Suprapubic skin (tissue), 3 donors: ENCODE measurements around the gene HEMGN.
A peak's percentile ranks its signal among the peaks of the same experiment; 100 is the strongest.

Experiments
- EP300 ChIP-seq: sonication (generic); formaldehyde crosslinking; IDR thresholded peaks from one replicate; pipeline ENCODE4 v1.6.1; 2017; ENCODE audit warnings: antibody characterized with exemption
- TF ChIP-seq, protein P1 (sequence below), 2 donors: fragments of 200-600 bp in 1 of 2; fragments of 450-650 bp in 1 of 2; sonication (generic) in 1 of 2; IDR thresholded peaks; one replicate each; pipeline ENCODE4 v1.5.1; 2016 to 2019; ENCODE audit warnings: antibody characterized with exemption in 2 of 2, mild to moderate bottlenecking in 1 of 2, moderate library complexity in 1 of 2

DNA sequence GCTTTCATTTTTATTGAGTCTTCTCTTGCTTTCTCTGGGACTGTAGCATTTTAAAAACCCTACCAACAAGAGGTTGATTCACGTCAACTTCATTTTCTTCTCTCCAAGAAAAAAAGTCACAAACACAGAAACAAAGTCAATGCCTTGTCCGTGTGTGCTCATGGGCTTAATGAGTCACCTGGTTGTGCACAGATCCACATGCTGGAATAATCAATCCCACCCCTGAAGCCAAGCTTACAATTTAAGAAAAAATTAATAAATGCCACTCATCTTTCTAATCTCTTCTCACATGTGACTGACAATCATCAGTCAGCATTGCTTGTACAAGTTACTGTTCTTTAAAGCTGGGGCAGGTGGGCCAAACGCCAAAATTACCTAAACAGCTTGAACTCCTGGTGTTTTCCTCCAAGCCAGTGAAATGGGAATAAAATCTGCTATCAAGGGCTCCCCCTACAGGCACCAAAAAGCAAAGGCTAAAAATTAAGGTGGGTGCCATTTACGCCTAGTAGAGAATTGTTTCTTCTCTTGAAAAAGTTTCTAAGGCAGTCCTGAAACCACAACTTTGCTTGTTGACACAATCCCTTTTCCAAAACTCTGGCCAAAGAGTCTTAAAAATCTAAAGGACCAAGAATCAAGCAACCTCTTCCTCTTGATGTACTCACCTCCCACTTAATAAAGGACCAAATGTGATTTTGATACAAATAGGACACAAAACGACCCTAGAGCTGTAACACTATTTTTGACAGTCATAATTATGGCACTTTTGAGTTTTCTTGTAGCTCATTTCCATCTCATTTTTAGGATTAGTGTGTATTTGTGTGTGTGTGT, 37.0 kb downstream of the HEMGN start:
- TF ChIP-seq, protein P1, sequence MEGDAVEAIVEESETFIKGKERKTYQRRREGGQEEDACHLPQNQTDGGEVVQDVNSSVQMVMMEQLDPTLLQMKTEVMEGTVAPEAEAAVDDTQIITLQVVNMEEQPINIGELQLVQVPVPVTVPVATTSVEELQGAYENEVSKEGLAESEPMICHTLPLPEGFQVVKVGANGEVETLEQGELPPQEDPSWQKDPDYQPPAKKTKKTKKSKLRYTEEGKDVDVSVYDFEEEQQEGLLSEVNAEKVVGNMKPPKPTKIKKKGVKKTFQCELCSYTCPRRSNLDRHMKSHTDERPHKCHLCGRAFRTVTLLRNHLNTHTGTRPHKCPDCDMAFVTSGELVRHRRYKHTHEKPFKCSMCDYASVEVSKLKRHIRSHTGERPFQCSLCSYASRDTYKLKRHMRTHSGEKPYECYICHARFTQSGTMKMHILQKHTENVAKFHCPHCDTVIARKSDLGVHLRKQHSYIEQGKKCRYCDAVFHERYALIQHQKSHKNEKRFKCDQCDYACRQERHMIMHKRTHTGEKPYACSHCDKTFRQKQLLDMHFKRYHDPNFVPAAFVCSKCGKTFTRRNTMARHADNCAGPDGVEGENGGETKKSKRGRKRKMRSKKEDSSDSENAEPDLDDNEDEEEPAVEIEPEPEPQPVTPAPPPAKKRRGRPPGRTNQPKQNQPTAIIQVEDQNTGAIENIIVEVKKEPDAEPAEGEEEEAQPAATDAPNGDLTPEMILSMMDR (IDR thresholded peaks at IDR 0.05) = peak in 1 of 2 donors; percentile 52
- no peak for TF ChIP-seq EP300
